ENCODE results near the gene SIGLEC12. TPM values are rescaled to one million over a fixed set of nuclear protein-coding genes. Genes with fewer than 3 reads are reported as not detected.

SIGLEC12 gene
- total RNA-seq, 4 donors from 2014 or later, result not detected

DNA sequence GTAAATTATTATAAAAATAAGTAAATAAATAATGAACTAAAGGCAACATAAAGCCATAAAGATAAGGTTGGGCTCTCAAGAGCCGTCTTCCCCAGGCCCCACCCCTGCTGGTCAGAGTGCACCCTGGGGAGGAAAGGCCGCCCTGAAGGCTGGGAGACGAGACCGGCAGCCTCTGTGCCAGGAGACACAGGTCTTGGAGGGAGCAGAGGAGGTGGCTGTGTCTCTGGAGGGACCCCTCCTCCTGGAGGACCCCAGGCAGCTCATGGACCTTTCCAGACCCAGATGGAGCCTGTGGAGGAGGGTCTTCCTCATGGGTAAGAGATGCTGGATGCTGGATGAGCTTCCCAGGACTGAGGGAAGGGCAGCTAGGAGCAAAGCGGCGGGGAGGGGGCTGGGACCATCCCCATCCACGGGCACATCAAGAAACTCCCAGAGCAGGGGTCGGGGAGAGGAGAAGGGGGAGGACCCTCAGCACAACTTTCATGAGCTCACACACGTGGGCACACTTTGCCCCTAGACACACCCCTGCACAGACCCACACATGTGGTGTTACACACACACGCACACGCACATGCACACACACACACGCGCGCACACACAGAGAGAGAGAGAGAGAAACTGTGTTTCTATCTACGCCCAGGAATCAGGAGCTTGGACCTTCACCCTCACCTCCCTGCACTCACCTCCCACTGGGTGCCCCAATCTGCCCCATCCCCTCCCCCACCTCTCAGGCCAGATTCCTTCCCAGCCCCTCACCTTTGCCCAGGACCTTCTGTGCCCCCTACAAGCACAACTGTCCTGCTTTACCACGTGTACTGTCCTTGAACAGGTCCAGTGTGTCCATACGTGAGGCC lies 23.0 kb downstream of the SIGLEC12 start, which contains the start of gene CEACAM18:
TSS of gene CEACAM18 (plus strand) at position 159 of the 854 bp plus-strand sequence.
- TF ChIP-seq, protein P1, sequence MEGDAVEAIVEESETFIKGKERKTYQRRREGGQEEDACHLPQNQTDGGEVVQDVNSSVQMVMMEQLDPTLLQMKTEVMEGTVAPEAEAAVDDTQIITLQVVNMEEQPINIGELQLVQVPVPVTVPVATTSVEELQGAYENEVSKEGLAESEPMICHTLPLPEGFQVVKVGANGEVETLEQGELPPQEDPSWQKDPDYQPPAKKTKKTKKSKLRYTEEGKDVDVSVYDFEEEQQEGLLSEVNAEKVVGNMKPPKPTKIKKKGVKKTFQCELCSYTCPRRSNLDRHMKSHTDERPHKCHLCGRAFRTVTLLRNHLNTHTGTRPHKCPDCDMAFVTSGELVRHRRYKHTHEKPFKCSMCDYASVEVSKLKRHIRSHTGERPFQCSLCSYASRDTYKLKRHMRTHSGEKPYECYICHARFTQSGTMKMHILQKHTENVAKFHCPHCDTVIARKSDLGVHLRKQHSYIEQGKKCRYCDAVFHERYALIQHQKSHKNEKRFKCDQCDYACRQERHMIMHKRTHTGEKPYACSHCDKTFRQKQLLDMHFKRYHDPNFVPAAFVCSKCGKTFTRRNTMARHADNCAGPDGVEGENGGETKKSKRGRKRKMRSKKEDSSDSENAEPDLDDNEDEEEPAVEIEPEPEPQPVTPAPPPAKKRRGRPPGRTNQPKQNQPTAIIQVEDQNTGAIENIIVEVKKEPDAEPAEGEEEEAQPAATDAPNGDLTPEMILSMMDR (IDR thresholded peaks at IDR 0.05; ENCODE audit: low read depth), result no peak

DNA sequence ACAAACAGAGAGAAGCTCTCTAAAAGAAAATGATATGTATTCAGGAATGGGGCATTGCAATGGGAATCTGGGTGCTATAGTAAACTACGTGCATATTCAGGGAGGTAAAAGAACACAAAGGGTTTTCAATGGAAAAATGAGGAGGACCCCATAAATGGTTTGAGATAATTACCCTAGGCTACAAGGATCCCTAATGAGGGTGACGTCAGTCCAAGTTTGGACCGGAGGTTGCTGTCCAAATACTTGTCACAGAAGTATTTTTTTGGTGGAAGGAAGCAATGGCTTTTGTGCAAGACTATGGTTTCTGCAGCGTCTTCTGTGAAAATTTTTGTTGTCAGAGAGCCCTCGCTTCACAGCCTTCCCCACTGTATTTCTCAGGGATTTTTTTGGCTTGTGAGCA lies 24.3 kb downstream of the SIGLEC12 start:
- TF ChIP-seq, protein P1 (IDR thresholded peaks at IDR 0.05; ENCODE audit: low read depth), result no peak

DNA sequence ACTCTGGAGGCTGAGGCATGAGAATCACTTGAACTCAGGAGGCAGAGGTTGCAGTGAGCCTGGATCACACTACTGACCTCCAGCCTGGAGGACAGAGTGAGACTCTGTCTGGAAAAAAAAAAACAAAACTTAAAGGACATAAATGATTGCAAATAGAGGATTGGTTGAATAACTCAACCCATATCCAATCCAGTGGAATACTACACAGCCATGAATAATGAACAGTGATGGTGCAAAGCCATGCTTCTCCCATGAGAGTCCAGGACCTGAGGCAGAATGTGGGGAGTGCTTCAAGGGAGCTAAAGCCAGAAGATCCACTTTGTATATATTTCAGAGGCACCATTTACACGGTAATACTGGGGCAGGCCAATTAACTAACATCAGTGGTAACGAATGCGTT lies 25.4 kb downstream of the SIGLEC12 start:
- TF ChIP-seq, protein P1 (IDR thresholded peaks at IDR 0.05; ENCODE audit: low read depth), result no peak

DNA sequence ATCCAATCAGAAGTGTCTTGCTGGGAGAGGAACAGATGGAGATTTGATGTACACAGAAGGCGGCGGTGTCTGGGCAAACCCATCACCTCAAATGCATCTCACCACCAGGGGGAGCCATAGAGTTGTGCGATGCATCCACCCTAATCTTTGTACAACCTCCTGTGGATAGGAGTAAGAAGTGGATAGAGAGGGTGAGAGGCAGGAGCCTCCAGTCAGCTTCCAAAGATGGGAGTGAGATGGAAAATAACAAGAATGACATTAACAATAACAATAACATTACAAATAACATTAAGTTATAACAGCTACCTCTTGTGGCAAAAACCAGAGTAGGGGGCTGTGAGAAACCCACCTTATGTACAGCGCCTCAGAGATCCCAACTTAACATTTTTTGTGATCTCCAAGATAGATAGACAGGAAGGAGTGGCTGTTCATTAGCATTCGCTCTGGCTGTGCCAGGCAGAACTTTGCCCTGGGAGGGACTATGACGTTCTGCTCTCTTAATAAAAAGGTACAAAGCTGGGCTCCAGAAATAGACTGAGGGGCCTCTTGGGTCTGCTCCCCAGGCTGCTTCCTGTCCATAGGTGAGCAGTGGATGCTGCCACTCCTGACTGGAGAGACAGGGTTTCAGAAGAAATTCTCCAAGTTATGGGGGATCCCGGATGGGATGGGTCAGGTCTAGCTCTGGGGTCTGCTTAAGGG lies 28.4 kb downstream of the SIGLEC12 start:
- TF ChIP-seq, protein P1 (IDR thresholded peaks at IDR 0.05; ENCODE audit: low read depth), result no peak

DNA sequence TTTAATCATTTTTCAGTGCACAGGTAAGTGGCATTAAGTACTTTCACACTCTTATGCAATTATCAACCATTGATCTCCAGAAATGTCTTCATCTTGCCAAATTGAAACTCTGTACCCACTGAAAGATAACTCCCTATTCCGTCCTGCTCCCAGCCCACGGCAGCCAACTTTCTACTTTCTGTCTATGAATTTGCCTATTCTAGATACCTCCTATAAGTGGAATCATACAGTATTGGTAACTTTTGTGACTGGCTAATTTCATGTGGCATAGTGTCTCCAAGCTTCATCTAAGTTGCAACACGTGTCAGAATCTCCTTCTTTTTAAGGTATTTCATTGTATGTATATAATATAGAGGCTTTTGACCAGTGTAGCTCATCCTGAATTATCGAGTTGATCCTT lies 29.0 kb downstream of the SIGLEC12 start:
- TF ChIP-seq, protein P1 (IDR thresholded peaks at IDR 0.05; ENCODE audit: low read depth), result no peak

DNA sequence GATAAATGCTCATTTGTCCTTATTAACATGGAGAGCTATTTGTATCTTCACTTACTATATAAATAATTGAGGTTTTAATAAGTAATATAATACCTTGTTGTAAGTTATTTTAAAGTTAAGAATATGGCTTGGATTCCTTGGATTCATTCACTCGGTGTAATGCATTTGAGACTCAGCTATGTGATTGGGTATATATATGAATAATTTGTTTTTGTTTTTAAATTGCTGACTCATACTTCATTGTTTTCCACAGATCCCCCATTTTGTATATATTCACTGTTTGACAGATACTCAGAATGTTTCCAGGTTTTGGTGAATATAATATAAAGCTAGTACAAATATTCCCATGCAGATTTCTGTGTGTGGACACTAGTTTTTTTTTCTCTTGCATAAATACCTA lies 30.1 kb downstream of the SIGLEC12 start:
- TF ChIP-seq, protein P1 (IDR thresholded peaks at IDR 0.05; ENCODE audit: low read depth), result no peak

DNA sequence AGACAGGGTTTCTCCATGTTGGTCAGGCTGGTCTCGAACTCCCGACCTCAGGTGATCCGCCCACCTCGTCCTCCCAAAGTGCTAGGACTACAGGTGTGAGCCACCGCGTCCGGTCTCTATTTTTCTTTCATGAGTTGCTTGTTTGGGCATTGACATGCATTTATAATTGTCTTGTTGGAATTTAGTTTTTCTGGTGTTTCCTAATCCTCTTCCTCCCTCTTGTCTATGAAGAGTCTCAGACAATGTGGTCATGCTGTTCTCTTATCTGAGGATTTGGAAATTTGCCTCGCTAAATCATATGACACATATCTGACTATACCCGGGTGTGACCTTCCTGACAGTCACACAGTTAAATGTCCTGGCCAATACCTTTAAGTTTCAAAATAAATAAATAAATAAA lies 30.6 kb downstream of the SIGLEC12 start:
- TF ChIP-seq, protein P1 (IDR thresholded peaks at IDR 0.05; ENCODE audit: low read depth), result no peak
